Smooth muscle cell (in vitro differentiated cells): ENCODE measurements around the gene SLC25A21. TPM values are rescaled to one million over a fixed set of nuclear protein-coding genes. Genes with fewer than 3 reads are reported as not detected.

Source experiments
- DNase-seq: peaks from one replicate; lab custom pipeline; 2025; ENCODE audit not compliant: unreplicated experiment; lab: John Stamatoyannopoulos, UW
- H2AFZ ChIP-seq: fragments of 200-600 bp; sonication (generic); 2 replicates; pipeline ENCODE4 v1.6.0; 2016; ENCODE audit warnings: antibody characterized with exemption, low read depth, mild to moderate bottlenecking
- H3F3A ChIP-seq: fragments of 200-600 bp; sonication (generic); 2 replicates; pipeline ENCODE4 v1.6.0; 2017; ENCODE audit warnings: antibody characterized with exemption, low read depth
- H3K27ac ChIP-seq: fragments of 200-600 bp; sonication (generic); 2 replicates; pipeline ENCODE4 v1.5.1; 2016; ENCODE audit warnings: low read depth, mild to moderate bottlenecking
- H3K27me3 ChIP-seq: fragments of 200-600 bp; sonication (generic); 2 replicates; pipeline ENCODE4 v1.6.1; 2016; ENCODE audit warnings: low read depth, mild to moderate bottlenecking
- H3K36me3 ChIP-seq: fragments of 200-600 bp; sonication (generic); 2 replicates; pipeline ENCODE4 v1.5.1; 2016; ENCODE audit warnings: low read depth
- H3K4me1 ChIP-seq: fragments of 200-600 bp; sonication (generic); 2 replicates; pipeline ENCODE4 v1.5.1; 2016; ENCODE audit warnings: low read depth
- H3K4me2 ChIP-seq: fragments of 200-600 bp; sonication (generic); 2 replicates; pipeline ENCODE4 v1.6.0; 2016; ENCODE audit warnings: mild to moderate bottlenecking
- H3K4me3 ChIP-seq: fragments of 200-600 bp; sonication (generic); 2 replicates; pipeline ENCODE4 v1.5.1; 2016; ENCODE audit warnings: mild to moderate bottlenecking
- H3K79me2 ChIP-seq: fragments of 200-600 bp; sonication (generic); 2 replicates; pipeline ENCODE4 v1.6.0; 2016; ENCODE audit warnings: low read depth, mild to moderate bottlenecking
- H3K9ac ChIP-seq: fragments of 200-600 bp; sonication (generic); 2 replicates; pipeline ENCODE4 v1.6.0; 2016; ENCODE audit warnings: low read depth
- H3K9me3 ChIP-seq: fragments of 200-600 bp; sonication (generic); replicated peaks from 2 replicates; pipeline ENCODE4 v1.5.1; 2016; ENCODE audit warnings: low read depth
- H4K20me1 ChIP-seq: fragments of 200-600 bp; sonication (generic); 2 replicates; pipeline ENCODE4 v1.6.0; 2016; ENCODE audit warnings: low read depth
- CTCF ChIP-seq: fragments of 200-600 bp; sonication (generic); IDR thresholded peaks from 2 replicates; pipeline ENCODE4 v1.5.1; 2017; ENCODE audit warnings: borderline replicate concordance, mild to moderate bottlenecking, antibody characterized with exemption; ENCODE audit not compliant: insufficient read depth, poor library complexity, severe bottlenecking
- WGBS: methylation state at CpG from one replicate; pipeline ENCODE4 v1.1.7; 2016; ENCODE audit warnings: low lambda C conversion rate; 5-methylcytosine and 5-hydroxymethylcytosine counted together
- polyA plus RNA-seq: library from polyadenylated mRNA; unstranded; fragments of >200 nt; fragmentation: Nextera tagmentation; extraction: Ambion mirVana; gene quantifications from 2 replicates; pipeline ENCODE4 v1.2.1, GENCODE V29; 2016
- total RNA-seq: library from RNA; depleted of rRNA; stranded (reverse); fragments of >200 nt; gene quantifications from 2 replicates; pipeline ENCODE4 v1.2.3, GENCODE V29; 2014

SLC25A21 gene
- total and polyA plus RNA-seq, 2 experiments from 2014 or later, result 1.1 TPM; not detected in 1

GRCh38 chr14:37089410-37089809 lies 83.0 kb downstream of the SLC25A21 start:
- Histone ChIP-seq H2AFZ (no peak overlapping the region), H3K79me2 (no peaks in the 10 kb centered on the region), H3K9ac (no peak overlapping the region), H3K4me1 (no peaks in the 10 kb centered on the region), H3K36me3 (no peaks in the 10 kb centered on the region), H3K9me3 (no peaks in the 10 kb centered on the region), H3K27me3 (no peaks in the 10 kb centered on the region), H3F3A (no peaks in the 10 kb centered on the region), H3K27ac (no peak overlapping the region), H3K4me3 (no peak overlapping the region), H3K4me2 (no peak overlapping the region), H4K20me1 (no peaks in the 10 kb centered on the region)
- no peak for DNase-seq
- no peak for TF ChIP-seq CTCF
- WGBS, result 73% methylated on average over 3 of the region's 3 CpGs

GRCh38 chr14:37088356-37089215 lies 83.8 kb downstream of the SLC25A21 start:
- 90% methylated on average over 9 of the region's 9 CpGs for WGBS
- Histone ChIP-seq H3K79me2 (no peaks in the 10 kb centered on the region), H3K27ac (no peak overlapping the region), H3K27me3 (no peaks in the 10 kb centered on the region), H4K20me1 (no peaks in the 10 kb centered on the region), H2AFZ (no peak overlapping the region), H3K9ac (no peak overlapping the region), H3K36me3 (no peaks in the 10 kb centered on the region), H3K9me3 (no peaks in the 10 kb centered on the region), H3K4me3 (no peak overlapping the region), H3K4me1 (no peaks in the 10 kb centered on the region), H3K4me2 (no peak overlapping the region), H3F3A (no peaks in the 10 kb centered on the region)
- no peak for TF ChIP-seq CTCF
- no peak for DNase-seq

GRCh38 chr14:37087520-37087919 lies 84.9 kb downstream of the SLC25A21 start:
- Histone ChIP-seq H3K4me3 (no peak overlapping the region), H3K27me3 (no peaks in the 10 kb centered on the region), H3K79me2 (no peaks in the 10 kb centered on the region), H4K20me1 (no peaks in the 10 kb centered on the region), H3K9ac (no peak overlapping the region), H3F3A (no peaks in the 10 kb centered on the region), H3K4me2 (no peak overlapping the region), H3K4me1 (no peaks in the 10 kb centered on the region), H2AFZ (no peak overlapping the region), H3K9me3 (no peaks in the 10 kb centered on the region), H3K27ac (no peak overlapping the region), H3K36me3 (no peaks in the 10 kb centered on the region)
- no peak for DNase-seq
- TF ChIP-seq CTCF, result no peak
- 94% methylated on average over 3 of the region's 3 CpGs for WGBS

GRCh38 chr14:37083599-37083998 lies 88.8 kb downstream of the SLC25A21 start:
- WGBS, result 73% methylated on average over 5 of the region's 5 CpGs
- no peaks in the 10 kb centered on the region for H3K27me3 ChIP-seq
- H3K4me3 ChIP-seq, result no peak overlapping the region
- H4K20me1 ChIP-seq, result no peaks in the 10 kb centered on the region
- H3K79me2 ChIP-seq, result no peaks in the 10 kb centered on the region
- no peaks in the 10 kb centered on the region for H3K9me3 ChIP-seq
- no peak overlapping the region for H3K9ac ChIP-seq
- no peaks in the 10 kb centered on the region for H3K4me1 ChIP-seq
- H3K4me2 ChIP-seq, result no peak overlapping the region
- H3K27ac ChIP-seq, result no peak overlapping the region
- no peaks in the 10 kb centered on the region for H3F3A ChIP-seq
- no peak overlapping the region for H2AFZ ChIP-seq
- no peak for TF ChIP-seq CTCF
- H3K36me3 ChIP-seq, result no peaks in the 10 kb centered on the region
- no peak for DNase-seq
